AG04450 (cell line): ENCODE data around the gene UQCR11. TPM values are rescaled to one million over a fixed set of nuclear protein-coding genes. Genes with fewer than 3 reads are reported as not detected.

ENCODE experiments used
- CTCF ChIA-PET: fragments of 300-600, 350-600 bp; formaldehyde crosslinking; extraction: SDS; loops from one replicate; lab custom pipeline; 2022; ENCODE audit warnings: antibody characterized with exemption, inconsistent platforms; lab: Charles Lee
- POLR2A ChIA-PET: fragments of 350-600 bp; formaldehyde crosslinking; extraction: SDS; loops from one replicate; lab custom pipeline; 2021; ENCODE audit warnings: antibody characterized with exemption, inconsistent platforms; lab: Yijun Ruan, JAX
- DNase-seq: peaks from one replicate; pipeline ENCODE4 v3.0.0-alpha.2; 2011; ENCODE audit warnings: low read depth, low spot score
- H3K27ac ChIP-seq: one replicate; pipeline ENCODE4 v1.5.1; 2012; ENCODE audit warnings: low read depth, low read length, control low read depth
- H3K27me3 ChIP-seq: one replicate; pipeline ENCODE4 v1.6.0; 2012; ENCODE audit warnings: low read length; ENCODE audit not compliant: control insufficient read depth, insufficient read depth
- H3K4me3 ChIP-seq: 2 replicates; pipeline ENCODE4 v1.5.1; 2011; ENCODE audit warnings: mild to moderate bottlenecking, low read depth, low read length, control low read depth
- H3K9me3 ChIP-seq: 2 replicates; pipeline ENCODE4 v1.5.1; 2012; ENCODE audit warnings: low read length; ENCODE audit not compliant: control insufficient read depth, insufficient read depth
- polyA plus RNA-seq: library from polyadenylated mRNA; depleted of rRNA; stranded (reverse); fragments of >200 nt; gene quantifications from 2 replicates; pipeline ENCODE4 v1.2.3, GENCODE V29; 2011
- TF ChIP-seq, protein P1 (sequence below): IDR thresholded peaks from 2 replicates; pipeline ENCODE4 v1.5.1; 2011; ENCODE audit warnings: low read depth, low read length, control low read depth, inconsistent platforms

UQCR11 gene
- polyA plus RNA-seq, 1 experiment, result 153 TPM

DNA sequence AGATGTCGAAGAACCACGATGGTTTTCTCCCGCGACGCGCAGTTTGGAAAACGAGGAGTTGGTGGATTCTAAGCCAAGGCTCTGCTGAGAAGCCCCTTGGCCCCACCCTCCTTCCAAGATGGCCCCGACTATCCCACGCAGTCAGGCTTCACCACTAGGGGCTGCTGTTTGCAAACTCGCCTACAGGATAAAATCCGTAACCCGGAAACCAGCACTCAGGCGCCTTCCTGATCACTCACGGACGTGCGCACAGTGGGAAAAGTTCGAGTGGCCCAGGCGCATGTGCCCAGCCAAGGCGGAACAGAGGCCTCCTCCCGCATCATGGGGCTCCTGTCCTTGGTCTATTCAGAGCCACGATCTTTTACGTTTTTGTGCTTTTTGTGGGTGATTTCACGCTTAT is 19.2 kb upstream of the UQCR11 start:
- Histone ChIP-seq H3K9me3 (peaks cover 7% of the 10 kb centered on the region; the same call in 1 of the 2 replicates), H3K27ac (no peak overlapping the region), H3K4me3 (no peak overlapping the region), H3K27me3 (no peaks in the 10 kb centered on the region)
- POLR2A ChIA-PET, result no interaction called here
- TF ChIP-seq, protein P1, sequence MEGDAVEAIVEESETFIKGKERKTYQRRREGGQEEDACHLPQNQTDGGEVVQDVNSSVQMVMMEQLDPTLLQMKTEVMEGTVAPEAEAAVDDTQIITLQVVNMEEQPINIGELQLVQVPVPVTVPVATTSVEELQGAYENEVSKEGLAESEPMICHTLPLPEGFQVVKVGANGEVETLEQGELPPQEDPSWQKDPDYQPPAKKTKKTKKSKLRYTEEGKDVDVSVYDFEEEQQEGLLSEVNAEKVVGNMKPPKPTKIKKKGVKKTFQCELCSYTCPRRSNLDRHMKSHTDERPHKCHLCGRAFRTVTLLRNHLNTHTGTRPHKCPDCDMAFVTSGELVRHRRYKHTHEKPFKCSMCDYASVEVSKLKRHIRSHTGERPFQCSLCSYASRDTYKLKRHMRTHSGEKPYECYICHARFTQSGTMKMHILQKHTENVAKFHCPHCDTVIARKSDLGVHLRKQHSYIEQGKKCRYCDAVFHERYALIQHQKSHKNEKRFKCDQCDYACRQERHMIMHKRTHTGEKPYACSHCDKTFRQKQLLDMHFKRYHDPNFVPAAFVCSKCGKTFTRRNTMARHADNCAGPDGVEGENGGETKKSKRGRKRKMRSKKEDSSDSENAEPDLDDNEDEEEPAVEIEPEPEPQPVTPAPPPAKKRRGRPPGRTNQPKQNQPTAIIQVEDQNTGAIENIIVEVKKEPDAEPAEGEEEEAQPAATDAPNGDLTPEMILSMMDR, result peak; percentile 71
- CTCF ChIA-PET, result no interaction called here
- no peak for DNase-seq

DNA sequence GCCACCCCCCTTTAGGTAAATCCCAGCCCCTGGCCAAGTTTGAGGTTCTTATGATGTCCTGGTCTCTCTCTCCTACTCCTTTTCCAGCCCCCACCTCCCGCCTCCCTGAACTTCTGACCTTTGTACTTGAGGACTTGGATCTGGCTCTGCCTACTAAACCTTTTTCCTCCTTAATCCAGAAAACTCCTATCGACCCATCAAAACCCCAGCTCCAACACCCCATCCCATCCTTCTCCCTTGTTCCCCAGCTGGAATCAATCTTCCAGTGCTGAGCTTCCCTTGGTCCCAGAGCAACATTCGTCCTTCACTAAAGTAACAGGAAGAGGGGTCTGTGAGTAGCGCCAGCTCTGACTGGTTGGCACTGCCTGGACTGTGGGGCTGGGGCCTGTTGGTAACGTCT is 17.3 kb upstream of the UQCR11 start:
- H3K27me3 ChIP-seq, result no peaks in the 10 kb centered on the region
- H3K27ac ChIP-seq, result no peak overlapping the region
- POLR2A ChIA-PET, result no interaction called here
- TF ChIP-seq, protein P1, result no peak
- peaks cover 7% of the 10 kb centered on the region; the same call in 1 of the 2 replicates for H3K9me3 ChIP-seq
- CTCF ChIA-PET, result no interaction called here
- DNase-seq, result no peak
- no peak overlapping the region for H3K4me3 ChIP-seq

DNA sequence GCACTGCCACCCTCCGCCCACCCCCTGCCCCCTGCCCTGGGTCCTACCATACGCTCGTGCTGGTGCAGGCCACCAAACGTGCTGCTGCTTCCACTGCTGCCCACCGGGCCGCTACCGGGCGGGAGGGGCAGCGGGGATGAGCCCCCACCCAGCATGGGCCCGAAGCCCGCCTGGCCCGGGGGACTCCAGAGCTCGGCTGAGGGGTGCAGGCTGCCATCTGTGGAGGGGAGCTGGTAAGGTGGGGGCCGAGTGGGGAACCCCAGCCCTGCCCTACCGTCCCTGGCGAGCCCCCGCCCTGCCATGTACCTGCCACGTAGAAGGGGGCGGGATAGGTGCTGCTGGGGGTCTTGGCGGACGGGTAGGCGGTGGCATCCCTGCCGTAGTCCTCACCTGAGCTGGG is 16.7 kb upstream of the UQCR11 start:
- ChIA-PET POLR2A (no interaction called here), CTCF (no interaction called here)
- peaks cover 7% of the 10 kb centered on the region; the same call in 1 of the 2 replicates for H3K9me3 ChIP-seq
- no peak overlapping the region for H3K4me3 ChIP-seq
- TF ChIP-seq, protein P1, result no peak
- H3K27me3 ChIP-seq, result no peaks in the 10 kb centered on the region
- no peak overlapping the region for H3K27ac ChIP-seq
- DNase-seq, result no peak

DNA sequence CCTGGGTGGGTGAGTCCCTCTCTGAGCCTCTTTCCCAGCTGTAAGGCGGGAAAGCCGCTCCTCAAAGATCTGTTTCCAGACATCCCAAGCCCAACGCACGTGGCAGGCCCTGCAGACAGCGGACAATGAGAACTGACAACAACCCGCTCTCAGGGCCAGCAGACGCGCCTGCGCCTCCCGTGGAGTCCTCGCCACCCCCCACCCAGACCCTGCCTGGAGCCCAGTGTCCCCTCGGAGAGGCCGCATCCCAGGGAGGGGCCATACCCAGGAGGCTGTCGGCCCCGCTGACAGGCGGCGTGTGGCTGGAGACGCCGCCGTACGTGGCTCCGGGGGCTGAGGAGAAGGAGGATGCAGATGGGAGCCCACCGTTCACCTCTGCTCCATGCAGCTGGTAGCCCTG is 16.3 kb upstream of the UQCR11 start:
- H3K4me3 ChIP-seq, result no peak overlapping the region

DNA sequence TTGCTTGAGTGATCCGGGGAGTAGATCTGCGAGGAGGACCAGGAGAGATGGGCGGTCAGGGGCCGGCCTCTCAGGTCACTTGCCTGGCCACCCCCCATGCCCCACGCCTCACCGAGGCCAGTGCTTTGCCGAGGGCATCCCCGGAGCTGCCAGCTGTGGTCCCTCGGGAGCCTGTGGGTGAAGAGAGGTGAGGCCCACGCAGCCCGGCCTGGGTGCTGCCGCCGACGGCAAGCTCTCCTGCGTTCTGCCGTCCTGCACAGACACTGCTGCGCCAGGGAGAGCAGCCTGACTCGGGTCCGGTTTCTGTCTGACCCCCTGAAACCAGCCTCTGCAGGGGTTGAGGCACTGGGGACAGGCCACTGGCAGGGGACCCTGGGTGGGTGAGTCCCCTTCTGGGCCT is 15.8 kb upstream of the UQCR11 start:
- Histone ChIP-seq H3K4me3 (no peak overlapping the region), H3K27ac (no peak overlapping the region), H3K27me3 (no peaks in the 10 kb centered on the region), H3K9me3 (peaks cover 7% of the 10 kb centered on the region; the same call in 1 of the 2 replicates)
- no peak for DNase-seq
- POLR2A ChIA-PET, result no interaction called here
- TF ChIP-seq, protein P1, result no peak
- CTCF ChIA-PET, result no interaction called here

More for the DNA sequence above, 16.3 kb upstream of the UQCR11 start:
- TF ChIP-seq, protein P1, result no peak
- ChIA-PET CTCF (no interaction called here), POLR2A (no interaction called here)
- Histone ChIP-seq H3K9me3 (peaks cover 7% of the 10 kb centered on the region; the same call in 1 of the 2 replicates), H3K27me3 (no peaks in the 10 kb centered on the region), H3K27ac (no peak overlapping the region)
- DNase-seq, result no peak
